HG02571 (cell line): ENCODE measurements around the gene TMEM182.

Experiments used
- ATAC-seq: cut with Tn5 transposase; IDR thresholded peaks from one replicate; pipeline ENCODE4 v1.9.1; 2021; ENCODE audit warnings: mild to moderate bottlenecking, moderate library complexity; ENCODE audit not compliant: unreplicated experiment

The TMEM182 gene

DNA sequence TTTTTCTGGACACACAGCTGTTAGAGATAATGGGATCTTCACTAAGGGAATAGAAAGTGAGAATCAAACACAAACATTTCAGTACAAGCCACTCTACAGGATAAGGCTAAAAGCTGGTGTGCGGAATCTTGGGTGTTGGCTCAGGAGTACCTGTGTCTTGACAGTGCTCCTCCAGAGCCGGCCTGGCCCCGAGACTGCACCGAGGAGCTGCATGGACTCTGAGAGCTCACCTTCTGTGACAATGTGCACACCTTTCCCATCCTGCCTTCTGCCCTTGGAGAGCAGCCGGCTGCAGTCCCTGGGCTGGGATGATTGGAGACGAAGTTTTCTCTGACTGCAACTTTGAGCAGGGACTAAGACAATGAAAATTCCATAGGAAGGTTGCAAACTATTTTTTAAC lies 89.1 kb downstream of the TMEM182 start:
- ATAC-seq: no peak

DNA sequence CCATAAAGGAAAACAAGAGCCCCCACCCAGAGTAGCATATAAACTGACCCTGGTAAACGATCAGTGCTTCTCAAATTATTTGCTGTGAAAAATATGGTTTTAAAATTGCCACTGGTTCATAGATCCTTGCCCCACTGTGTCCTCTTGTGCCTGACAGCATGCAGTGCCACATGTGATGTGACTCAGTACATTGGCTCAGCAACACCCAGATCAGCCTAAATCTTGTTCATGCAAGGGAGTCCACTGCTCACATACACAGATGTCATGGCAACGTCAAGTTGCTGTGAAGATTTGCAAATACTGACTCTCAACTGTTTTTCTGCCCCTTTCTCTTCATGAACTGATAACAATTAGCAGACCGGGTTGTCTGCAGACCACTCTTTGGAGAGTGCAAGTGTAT lies 91.0 kb downstream of the TMEM182 start:
- no peak for ATAC-seq
